ENCODE data around the gene SLC35G2. TPM values are rescaled to one million over a fixed set of nuclear protein-coding genes. Genes with fewer than 3 reads are reported as not detected.

SLC35G2 gene
- total and polyA plus RNA-seq, 2 donors (not counting 3 experiments of a cell fraction or from before 2014, with no cell fraction given) = 19.4 to 23.9 TPM

DNA sequence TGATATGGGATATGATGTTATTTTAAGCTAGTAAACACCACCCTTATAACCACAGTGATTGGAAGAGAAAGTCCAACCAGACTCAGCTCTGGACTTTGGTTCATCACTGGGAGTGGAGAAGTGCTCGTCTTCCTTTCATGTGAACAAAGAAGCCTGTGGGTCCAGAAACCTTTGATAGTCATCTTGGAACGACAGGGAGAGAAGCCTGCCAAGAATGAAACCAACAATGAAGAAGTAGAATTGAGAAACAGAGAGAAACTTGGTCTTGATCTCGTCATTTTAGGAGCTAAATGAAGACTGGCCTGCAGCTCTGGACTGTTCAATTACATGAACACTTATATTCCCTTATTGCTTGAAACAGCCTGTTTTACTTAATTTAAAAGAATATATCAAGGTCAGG, 13.1 kb upstream of the SLC35G2 start:
- no peaks in the 10 kb centered on the region for H3K27me3 ChIP-seq (ENCODE audit: control insufficient read depth in 2 of 2, insufficient read depth in 2 of 2, low read length in 2 of 2)
- no peaks in the 10 kb centered on the region for H3K9me1 ChIP-seq (replicated peaks; ENCODE audit: control insufficient read depth, extremely low read depth, insufficient read depth, low read length)
- H3K4me2 ChIP-seq (ENCODE audit: insufficient read depth, low read length) = no peak overlapping the region
- TF ChIP-seq POLR2AphosphoS5 (IDR thresholded peaks at IDR 0.05; ENCODE audit: insufficient read depth, low read depth, low read length) = no peak
- TF ChIP-seq POLR2A (IDR thresholded peaks at IDR 0.05; ENCODE audit: low read depth, low read length) = no peak
- no peak for TF ChIP-seq MYC (IDR thresholded peaks at IDR 0.05; ENCODE audit: low read depth, low read length)
- TF ChIP-seq JUN (IDR thresholded peaks at IDR 0.05; ENCODE audit: borderline replicate concordance, insufficient read depth, insufficient read length, low read depth) = no peak
- no peak for TF ChIP-seq EZH2 (IDR thresholded peaks at IDR 0.05; ENCODE audit: borderline replicate concordance, low read depth, low read length, severe bottlenecking)
- TF ChIP-seq FOS (IDR thresholded peaks at IDR 0.05; ENCODE audit: borderline replicate concordance, insufficient read depth, low read length) = no peak
- dilution Hi-C loops (cut with MboI; ENCODE audit: extremely low pct_ligation_motif_present, low sequenced_read_pairs) = no loop called here
- ChIA-PET CTCF (interaction anchor here (2.1 kb wide), 1 partner anchor 208 kb away, joined by 8 read pairs; no protein-coding TSS in a partner anchor), POLR2A (no interaction called here)
- no peaks in the 10 kb centered on the region for H3K9me3 ChIP-seq (replicated peaks; ENCODE audit: control insufficient read depth, insufficient read depth, low read length)
- no peaks in the 10 kb centered on the region for H4K20me1 ChIP-seq (replicated peaks; ENCODE audit: control insufficient read depth, extremely low read depth, insufficient read depth, low read length)
- H3K4me3 ChIP-seq (replicated peaks in 1 of 3; ENCODE audit: insufficient read depth in 1 of 3, low read depth in 1 of 3, low read length in 3 of 3) = no peak overlapping the region
- no peak overlapping the region for H3K9ac ChIP-seq (replicated peaks; ENCODE audit: extremely low read depth, insufficient read depth, low read length)
- FAIRE-seq (no peak), DNase-seq (ENCODE audit: low read depth, low spot score) (no peak)
- H3K36me3 ChIP-seq (ENCODE audit: control insufficient read depth in 2 of 2, extremely low read depth in 1 of 2, insufficient read depth in 2 of 2, low read length in 2 of 2) = no peaks in the 10 kb centered on the region
- no peak overlapping the region for H3K27ac ChIP-seq (ENCODE audit: insufficient read depth, low read depth, low read length)
- H3K79me2 ChIP-seq (ENCODE audit: control insufficient read depth, insufficient read depth, low read length) = no peaks in the 10 kb centered on the region
- BruUV-seq (replicated peaks) = no TSS peak
- intact Hi-C loops (cut with micrococcal nuclease) = no loop called here
- no peaks in the 10 kb centered on the region for H3K4me1 ChIP-seq (ENCODE audit: control insufficient read depth, extremely low read depth, insufficient read depth, low read length)
- no peak overlapping the region for H2AFZ ChIP-seq (ENCODE audit: low read depth, low read length)

- no peak overlapping the region for H3K4me2 ChIP-seq (ENCODE audit: insufficient read depth, low read length)
- CTCF ChIA-PET = interaction anchor here (1.1 kb wide), 1 partner anchor 202 kb away, joined by 5 read pairs; no protein-coding TSS in a partner anchor
Measured at GRCh38 chr3:136811701-136812100, 7.2 kb upstream of the SLC35G2 start.

More at GRCh38 chr3:136811701-136812100, 7.2 kb upstream of the SLC35G2 start:
- POLR2A ChIA-PET = no interaction called here
- H2AFZ ChIP-seq (ENCODE audit: low read depth, low read length) = no peak overlapping the region
- FAIRE-seq (no peak), DNase-seq (ENCODE audit: low read depth, low spot score) (no peak)
- intact Hi-C loops (cut with micrococcal nuclease) = no loop called here
- H3K4me1 ChIP-seq (ENCODE audit: control insufficient read depth, extremely low read depth, insufficient read depth, low read length) = no peaks in the 10 kb centered on the region
- H3K27me3 ChIP-seq (ENCODE audit: control insufficient read depth in 2 of 2, insufficient read depth in 2 of 2, low read length in 2 of 2) = no peaks in the 10 kb centered on the region
- H4K20me1 ChIP-seq (replicated peaks; ENCODE audit: control insufficient read depth, extremely low read depth, insufficient read depth, low read length) = no peaks in the 10 kb centered on the region
- no peaks in the 10 kb centered on the region for H3K36me3 ChIP-seq (ENCODE audit: control insufficient read depth in 2 of 2, extremely low read depth in 1 of 2, insufficient read depth in 2 of 2, low read length in 2 of 2)
- no peaks in the 10 kb centered on the region for H3K9me1 ChIP-seq (replicated peaks; ENCODE audit: control insufficient read depth, extremely low read depth, insufficient read depth, low read length)
- TF ChIP-seq JUN (IDR thresholded peaks at IDR 0.05; ENCODE audit: borderline replicate concordance, insufficient read depth, insufficient read length, low read depth) (no peak), FOS (IDR thresholded peaks at IDR 0.05; ENCODE audit: borderline replicate concordance, insufficient read depth, low read length) (no peak), MYC (IDR thresholded peaks at IDR 0.05; ENCODE audit: low read depth, low read length) (no peak), GATA2 (IDR thresholded peaks at IDR 0.05; ENCODE audit: insufficient read depth, insufficient read length, low read depth, low read length) (no peak), CTCF (IDR thresholded peaks at IDR 0.05; ENCODE audit: extremely low read depth in 1 of 2, insufficient read depth in 1 of 2, low read depth in 1 of 2, low read length in 2 of 2) (no peak), POLR2AphosphoS5 (IDR thresholded peaks at IDR 0.05; ENCODE audit: insufficient read depth, low read depth, low read length) (no peak), EZH2 (IDR thresholded peaks at IDR 0.05; ENCODE audit: borderline replicate concordance, low read depth, low read length, severe bottlenecking) (no peak), POLR2A (IDR thresholded peaks at IDR 0.05; ENCODE audit: low read depth, low read length) (no peak)
- TF ChIP-seq, protein P1, sequence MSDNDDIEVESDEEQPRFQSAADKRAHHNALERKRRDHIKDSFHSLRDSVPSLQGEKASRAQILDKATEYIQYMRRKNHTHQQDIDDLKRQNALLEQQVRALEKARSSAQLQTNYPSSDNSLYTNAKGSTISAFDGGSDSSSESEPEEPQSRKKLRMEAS (IDR thresholded peaks at IDR 0.05; ENCODE audit: insufficient read depth, insufficient read length) = no peak
- dilution Hi-C loops (cut with MboI; ENCODE audit: extremely low pct_ligation_motif_present, low sequenced_read_pairs) = no loop called here
- H3K9ac ChIP-seq (replicated peaks; ENCODE audit: extremely low read depth, insufficient read depth, low read length) = no peak overlapping the region
- no peak overlapping the region for H3K4me3 ChIP-seq (replicated peaks in 1 of 3; ENCODE audit: insufficient read depth in 1 of 3, low read depth in 1 of 3, low read length in 3 of 3)
- no peaks in the 10 kb centered on the region for H3K9me3 ChIP-seq (replicated peaks; ENCODE audit: control insufficient read depth, insufficient read depth, low read length)
- H3K79me2 ChIP-seq (ENCODE audit: control insufficient read depth, insufficient read depth, low read length) = no peaks in the 10 kb centered on the region
- BruUV-seq (replicated peaks) = no TSS peak
- H3K27ac ChIP-seq (ENCODE audit: insufficient read depth, low read depth, low read length) = no peak overlapping the region

Data from endothelial cell of umbilical vein (primary cell).